HS-5 (cell line): ENCODE measurements around the gene TMEM175.

Source experiments
- DNase-seq: peaks from one replicate; pipeline ENCODE4 v3.0.0-alpha.2; 2012; ENCODE audit warnings: low read depth

TMEM175 gene

DNA sequence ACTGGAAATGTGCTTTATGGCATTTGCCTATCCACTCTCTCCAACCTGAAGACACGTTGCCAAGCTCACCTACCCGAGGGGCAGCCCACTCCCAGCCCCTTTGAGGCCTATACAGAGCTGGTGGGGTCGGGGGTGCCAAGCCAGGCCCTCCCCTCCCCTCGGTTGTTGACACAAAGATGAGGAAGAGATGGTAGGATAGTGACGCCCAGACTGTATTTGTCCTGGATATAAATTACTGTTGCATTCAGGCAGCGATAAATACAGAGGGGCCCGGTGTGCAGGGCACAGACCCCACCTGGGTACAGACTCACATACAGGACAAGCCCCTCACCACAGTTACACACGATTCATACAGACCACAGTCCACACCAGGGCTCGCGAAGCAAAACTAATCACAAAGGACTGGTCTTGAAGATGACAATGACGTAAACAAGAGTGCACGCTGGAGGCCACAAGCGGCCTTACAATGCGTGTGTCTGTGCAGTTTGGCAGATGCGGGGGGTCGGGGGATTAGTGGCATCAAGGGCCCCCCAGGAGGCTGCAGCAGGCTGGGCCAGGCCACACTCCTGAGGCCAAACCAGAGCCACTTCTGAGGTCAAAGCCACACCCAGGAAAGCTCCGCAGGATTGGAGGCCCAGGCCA lies 26.6 kb downstream of the TMEM175 start:
- no peak for DNase-seq

- no peak for DNase-seq
Observed at GRCh38 chr4:959338-960139, 27.3 kb downstream of the TMEM175 start.

DNA sequence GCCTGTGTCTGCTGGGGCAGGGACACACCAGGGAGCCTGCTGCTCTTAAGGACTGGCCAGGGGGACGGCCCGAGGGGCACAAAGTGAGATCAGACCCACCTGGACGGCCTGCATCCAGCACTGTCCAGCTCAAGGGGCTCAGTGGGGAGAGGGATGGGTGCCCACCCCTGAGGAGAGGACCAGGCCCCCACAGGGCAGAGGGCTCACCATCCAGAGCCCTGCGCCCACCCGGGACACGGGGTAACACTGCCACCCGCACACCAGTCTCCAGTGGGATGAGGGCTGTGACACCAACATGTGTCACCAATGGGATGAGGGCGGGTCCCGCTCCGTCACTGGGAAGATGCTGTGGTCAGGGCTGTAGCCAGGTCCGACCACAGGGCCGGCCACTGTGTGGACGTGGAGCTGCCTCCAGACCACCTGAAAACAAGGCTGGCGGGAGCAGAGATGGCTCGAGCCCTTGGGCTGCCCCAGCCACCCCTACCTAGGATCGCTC lies 27.9 kb downstream of the TMEM175 start:
- no peak for DNase-seq

GRCh38 chr4:960636-961350 lies 28.5 kb downstream of the TMEM175 start:
- no peak for DNase-seq

GRCh38 chr4:961351-962230 lies 29.3 kb downstream of the TMEM175 start:
- DNase-seq = no peak

GRCh38 chr4:962231-963208 lies 30.3 kb downstream of the TMEM175 start:
- DNase-seq = no peak

DNA sequence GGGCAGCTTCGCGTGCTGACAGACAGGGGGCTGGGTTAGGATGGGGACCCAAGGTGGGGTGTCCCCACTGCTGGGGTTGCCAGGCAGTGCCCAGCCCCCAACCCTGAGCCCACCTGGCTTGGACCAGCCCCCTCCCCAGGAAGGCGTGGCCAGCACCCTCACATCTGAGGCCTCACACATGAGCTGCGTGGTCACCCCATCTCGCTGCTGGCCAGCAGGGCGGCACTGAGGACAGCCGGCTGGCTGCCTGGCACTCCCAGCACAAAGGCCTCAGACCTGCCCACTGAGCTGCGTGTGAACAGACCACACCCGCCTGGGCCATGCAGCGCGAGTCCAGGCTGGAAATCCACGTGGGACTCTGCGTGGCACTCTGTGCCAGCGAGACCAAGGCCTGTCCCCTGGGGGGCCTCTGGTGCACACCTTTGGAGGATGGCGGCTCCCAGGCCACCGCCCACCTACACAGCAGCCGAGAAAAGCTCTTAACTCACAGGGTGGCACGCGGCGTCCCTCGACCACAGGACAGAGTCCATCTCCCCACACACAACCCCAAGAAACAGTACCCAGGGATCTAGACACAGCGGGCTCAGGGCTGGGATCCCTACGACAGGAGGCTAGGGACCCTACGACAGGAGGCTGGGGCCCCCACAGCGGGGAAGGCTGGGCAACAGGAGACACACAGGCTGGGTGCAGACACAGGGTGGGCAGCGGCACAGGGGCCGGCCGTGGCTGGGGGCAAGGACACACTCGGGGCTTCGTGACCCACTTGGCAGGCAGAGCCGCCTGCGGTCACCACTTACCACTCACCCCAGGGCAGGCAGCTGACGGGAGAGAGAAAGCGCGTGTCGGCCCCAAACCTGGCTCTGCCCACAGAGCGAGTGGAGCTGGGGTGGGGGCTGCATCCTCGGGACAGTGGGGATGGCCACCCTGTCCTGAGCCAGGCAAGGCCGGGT lies 31.3 kb downstream of the TMEM175 start:
- DNase-seq = no peak

DNA sequence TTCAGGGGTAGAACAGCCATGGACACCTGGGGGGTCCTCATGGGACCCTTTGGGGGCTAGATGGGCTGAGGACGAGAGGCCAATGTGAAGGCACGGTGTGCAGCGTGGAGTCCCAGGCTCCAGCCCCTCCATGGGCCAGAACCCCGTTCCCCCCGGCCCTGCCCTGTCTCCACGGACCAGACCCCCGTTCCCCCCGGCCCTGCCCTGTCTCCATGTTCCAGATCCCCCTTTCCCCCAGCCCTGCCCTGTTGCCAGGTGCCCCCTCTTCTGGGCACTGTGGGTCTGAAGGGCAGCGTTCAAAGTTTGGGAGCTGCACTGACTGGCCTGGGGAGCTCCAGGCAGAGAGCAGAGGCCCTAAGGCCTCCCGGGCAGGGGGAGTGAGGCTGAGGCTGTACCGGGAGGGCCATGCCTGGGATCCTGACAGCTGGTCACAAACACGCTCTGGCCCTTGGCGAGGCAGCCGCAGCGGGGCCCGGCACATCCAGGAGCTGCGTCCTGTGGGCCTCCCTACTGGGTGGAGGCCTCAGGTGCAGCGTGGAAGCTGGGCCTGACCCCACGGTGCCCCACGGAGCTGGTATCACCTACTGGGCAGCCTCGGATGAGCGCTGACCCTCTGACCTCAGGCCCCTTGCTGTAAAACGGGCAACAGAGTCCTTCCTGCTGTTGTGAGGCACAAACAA lies 32.2 kb downstream of the TMEM175 start:
- no peak for DNase-seq

DNA sequence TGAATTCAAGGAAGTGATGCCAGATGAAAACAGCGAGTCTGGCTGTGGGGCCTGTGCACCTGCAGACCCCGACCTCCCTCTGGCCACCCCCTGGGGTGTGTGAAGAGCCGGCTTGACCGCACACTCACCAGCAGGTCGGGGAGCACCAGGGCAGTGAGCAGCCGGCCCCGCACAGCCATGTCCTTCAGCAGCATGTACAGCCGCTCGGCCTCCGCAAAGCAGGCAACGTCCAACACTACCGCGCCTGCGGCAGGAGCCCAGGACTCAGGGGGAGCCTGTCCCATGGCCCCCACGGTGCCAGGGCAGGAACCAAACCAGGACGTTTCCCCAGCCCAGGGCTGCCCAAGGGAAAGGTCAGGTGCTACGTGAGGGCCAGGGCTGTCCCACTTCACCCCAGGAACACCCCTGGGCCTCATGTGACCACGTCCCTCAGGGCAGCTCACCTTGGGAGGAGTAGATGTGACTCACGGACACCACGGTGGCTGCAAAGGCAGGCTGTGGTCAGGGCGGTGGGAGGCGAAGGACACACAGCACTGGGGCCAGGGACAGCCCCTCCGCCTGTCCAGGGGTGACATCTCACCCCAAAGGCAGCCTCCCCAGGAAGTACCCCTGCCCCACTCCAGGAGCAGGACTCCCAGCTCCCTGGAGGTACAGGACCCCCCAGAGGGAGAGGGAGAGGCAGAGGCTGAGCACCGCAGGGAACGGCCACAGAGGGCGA lies 32.9 kb downstream of the TMEM175 start:
- DNase-seq = no peak

DNA sequence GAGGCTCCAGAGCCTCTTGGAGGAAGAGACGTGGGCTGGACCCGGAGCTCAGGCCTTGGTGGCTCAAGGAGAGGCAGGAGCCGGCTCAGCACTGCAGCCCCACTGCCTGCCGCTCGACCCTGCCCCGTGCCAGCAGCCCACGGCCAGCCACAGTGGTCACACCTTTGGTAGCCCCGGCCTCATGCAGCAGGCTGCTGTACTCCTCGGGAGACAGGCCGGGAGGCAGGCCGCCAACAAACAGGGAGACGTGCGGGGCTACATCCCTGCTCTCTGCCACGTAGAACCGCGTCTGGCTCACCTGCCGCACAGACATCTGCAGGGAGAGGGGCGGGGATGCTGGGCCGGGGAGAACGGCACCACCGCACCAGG lies 33.5 kb downstream of the TMEM175 start:
- no peak for DNase-seq

- DNase-seq = no peak
Observed at GRCh38 chr4:966266-967112, 34.2 kb downstream of the TMEM175 start.

GRCh38 chr4:967113-968104 lies 35.1 kb downstream of the TMEM175 start:
- no peak for DNase-seq

- DNase-seq = no peak
Observed at GRCh38 chr4:968221-968620, 36.0 kb downstream of the TMEM175 start.

- DNase-seq = no peak
Observed at GRCh38 chr4:968621-969394, 36.5 kb downstream of the TMEM175 start.

DNA sequence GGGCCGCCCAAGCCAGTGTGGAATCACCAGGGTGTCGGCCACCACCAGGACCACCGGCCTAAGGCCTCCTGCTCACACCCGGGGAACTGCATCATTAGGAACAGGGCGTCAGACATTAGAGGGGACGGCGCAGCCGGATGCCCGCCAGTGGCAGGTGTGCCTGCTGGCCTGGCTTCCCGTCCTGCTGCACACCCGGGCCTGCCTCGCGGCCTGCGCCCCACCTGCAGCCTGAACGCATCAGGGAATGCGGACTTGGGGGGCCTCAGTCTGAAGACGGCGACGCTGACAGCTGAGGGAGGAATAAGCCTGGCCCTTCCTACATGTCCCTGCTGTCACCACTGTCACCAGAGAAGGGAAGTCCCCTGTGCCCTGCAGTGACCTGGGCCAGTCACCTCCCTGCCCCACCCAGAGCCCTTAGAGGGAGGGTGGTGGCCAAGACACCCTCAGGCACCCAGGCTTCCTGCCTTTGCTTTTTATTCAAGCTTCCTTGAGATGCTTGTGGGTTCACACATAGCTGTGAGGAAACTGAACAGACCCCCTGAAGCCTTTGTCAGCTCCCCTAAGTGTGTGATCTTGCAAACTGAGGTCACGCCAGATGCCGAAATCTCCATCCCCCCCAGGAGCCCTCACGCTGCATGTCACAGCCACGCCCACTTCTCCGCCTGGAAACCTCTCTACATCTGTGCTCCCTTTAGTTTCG lies 37.9 kb downstream of the TMEM175 start:
- DNase-seq = no peak
